ENCODE measurements around the gene PLXNC1. TPM values are rescaled to one million over a fixed set of nuclear protein-coding genes. Genes with fewer than 3 reads are reported as not detected.

The PLXNC1 gene
- total RNA-seq, 1 experiment from 2014 or later, result 0.05 TPM

DNA sequence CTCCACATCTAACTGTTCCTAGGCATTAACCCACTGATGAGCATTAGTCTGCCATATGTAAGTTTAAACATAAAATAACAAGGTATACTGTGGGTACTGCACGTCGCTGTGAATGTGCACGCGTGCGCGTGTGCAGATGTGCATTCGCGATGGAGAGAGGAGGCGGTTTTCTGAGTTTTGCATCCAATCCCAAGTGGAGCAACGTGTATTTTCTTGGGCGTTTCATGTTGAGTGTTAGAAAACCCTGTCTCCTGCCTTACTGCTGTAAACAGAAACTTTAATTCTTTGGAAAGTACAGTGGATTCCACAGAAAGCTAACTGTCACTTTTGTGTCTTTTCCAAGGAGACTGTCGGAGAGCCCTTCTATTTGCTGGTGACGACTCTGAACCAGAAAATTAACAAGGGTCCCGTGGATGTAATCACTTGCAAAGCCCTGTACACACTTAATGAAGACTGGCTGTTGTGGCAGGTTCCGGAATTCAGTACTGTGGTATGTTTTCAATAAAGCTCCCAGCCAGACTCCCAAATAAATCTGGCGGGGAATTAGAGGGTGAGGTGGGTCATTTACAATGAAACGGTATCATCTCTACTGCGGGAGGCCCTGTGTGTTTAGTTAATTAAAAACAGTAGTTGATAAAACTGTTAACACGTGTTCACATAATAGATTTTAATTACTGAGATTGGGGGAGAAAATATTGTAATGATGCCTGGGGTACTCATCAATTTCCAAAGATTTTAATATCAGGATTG is 116.5 kb downstream of the PLXNC1 start:
- DNase-seq (ENCODE audit: low spot score), result no peak

DNA sequence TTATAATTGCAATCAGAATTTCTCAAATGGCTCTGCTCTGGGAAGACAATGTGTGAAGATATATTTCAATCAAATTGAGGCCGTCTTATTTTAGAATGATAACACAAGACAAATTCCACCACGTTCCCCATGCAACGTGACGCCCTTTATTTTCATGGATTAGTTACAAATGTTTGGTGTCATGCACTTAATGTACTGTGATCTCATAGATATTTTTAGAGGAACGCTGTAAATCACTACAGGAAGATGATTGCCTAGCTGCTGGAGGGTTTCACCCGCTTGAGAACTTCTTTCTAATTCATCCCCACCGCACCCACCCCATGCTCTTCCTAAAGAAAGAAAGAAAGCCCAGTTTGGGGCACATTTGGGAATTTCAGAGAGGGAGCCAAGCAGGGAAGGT is 117.2 kb downstream of the PLXNC1 start:
- DNase-seq (ENCODE audit: low spot score), result no peak

DNA sequence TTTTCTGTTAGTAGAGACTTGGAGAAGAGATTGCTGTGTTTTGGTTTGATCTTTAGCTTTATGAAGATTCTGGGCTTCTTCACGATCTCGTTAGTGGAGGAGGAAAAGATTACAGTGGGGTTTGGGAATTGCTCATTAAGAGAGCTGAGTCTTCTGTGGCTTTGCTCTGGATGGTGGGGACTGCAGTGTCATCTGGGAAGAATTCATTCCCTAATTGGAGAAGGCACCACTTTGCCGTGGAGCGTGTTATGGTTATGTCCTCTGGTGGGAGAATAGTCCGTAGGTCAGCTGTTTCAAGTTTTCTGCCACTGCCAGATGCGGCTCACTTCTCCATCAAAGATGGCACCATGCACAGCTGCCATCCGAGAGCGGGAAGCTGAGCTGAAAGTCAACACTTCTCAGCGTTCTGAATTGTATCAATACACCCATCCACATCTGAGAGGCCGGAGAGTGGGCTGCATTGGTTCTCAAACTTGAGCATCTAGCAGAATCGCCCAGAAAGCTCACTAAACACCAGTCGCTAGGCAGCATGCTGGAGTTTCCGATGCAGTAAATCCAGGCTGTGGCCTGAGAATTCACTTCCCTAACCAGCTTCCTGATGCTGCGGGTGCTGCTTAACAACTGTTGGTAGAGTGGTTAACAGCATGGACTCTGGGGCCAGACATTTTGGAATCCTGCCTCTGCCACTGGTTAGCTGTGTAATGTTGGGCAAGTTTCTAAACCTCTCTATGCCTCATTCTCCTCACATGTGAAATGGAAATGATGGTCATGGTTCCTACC is 117.8 kb downstream of the PLXNC1 start:
- DNase-seq (ENCODE audit: low spot score), result no peak

DNA sequence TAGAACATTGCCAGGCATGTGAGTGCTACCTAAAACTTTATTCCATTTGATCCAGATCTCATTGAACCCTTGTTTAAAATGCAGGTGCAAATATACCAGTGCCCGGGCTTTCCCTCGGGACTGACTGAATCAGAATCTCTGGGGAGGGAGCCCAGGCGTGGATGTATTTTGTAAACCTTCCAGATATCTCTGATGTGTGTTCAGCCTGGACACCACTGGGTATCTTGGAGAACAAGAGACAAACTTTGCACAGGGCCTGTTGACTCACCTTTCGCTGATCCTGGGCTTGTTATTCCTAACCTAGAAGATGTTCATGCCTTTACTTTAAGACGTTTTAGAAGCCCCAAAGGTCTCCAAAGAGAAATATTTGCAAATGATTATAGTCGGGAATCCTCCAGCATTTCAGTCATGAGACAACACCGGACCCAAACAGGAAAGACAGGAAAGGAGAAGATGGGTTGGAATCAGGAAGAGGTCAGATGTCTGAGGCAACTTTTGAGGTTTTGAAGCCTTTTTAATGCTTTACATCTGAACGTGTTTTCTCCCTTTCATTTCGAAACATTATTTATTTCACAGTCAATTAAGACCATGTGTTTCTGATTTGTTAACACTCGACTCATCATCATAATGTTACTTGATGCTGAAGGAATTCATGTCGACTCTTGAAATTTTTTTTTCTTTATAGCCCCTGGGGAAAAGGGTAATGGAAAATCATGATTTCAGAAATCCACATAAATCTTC is 118.6 kb downstream of the PLXNC1 start:
- DNase-seq (ENCODE audit: low spot score), result no peak

DNA sequence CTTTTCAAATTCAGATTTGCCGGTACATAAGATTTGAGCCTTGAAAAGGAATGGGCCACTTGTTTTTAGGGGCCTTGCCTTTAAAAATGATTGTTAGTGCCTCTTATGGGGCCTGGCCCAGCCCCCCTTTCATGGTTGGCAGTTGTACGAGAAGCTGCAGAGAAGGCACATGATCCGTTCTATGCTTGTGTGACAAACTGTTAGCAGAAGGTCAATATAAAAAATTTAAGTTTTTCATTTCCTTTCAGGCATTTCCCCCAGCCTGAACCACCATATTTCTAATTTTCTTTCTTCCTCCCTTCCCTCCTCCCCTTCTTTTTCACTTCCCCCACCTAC is 119.1 kb downstream of the PLXNC1 start:
- no peak for DNase-seq (ENCODE audit: low spot score)

DNA sequence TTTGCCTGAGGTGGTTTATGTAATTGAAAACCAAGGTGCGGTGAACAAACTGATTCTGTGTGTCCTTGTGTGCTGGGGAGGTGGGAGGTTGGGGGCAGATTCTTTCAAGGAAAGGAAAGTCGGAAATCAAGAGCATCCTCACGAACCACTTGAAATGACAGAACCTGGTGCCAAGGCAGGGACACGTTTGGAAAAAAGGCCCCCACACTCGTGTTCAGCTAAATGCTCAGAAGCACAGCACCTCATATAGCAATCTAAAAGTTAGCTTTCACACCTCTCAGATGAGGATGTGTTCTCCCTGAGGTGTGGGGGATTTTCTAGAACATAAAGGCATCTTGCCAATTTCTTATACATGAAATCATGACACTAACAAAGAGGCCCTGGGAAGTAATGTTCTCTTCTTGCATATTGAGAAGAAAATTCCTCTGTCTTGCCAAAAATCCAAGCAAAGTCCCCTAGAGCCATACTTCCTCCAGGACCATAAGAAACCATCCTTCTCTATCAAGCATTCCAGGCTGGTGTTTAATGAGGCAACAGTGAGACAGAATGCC is 119.6 kb downstream of the PLXNC1 start:
- DNase-seq (ENCODE audit: low spot score), result no peak

DNA sequence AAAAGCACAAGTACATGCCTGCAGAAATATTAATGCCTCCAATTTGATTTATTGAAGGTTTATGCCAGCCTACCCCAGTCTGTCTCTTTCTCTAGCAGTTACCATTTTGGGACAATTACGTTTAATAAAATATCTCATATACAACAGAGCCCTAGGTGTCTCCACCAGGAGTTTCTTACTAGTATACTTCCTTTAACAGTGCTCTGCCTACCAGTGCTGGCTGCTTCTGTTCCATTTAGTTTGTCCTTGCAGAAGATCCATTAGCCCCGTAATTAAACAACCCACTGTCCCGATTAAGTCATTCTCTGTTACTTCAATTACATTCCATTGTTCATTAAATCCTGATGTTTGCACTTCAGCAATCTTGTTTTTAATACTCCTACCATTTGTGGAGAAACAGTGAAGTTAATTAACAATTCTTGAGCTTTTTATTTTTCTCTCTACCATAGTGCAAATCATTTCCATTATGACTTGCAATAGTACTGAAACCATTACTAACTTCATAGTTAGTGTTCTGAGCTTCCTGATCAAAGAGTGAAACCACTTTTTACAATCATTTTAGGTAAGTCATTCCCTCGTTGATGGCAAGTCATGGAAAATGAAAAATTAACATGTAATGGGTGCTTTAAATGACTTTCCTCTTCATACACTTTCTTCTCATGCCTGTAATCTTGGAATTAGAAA is 121.1 kb downstream of the PLXNC1 start:
- no peak for DNase-seq (ENCODE audit: low spot score)

DNA sequence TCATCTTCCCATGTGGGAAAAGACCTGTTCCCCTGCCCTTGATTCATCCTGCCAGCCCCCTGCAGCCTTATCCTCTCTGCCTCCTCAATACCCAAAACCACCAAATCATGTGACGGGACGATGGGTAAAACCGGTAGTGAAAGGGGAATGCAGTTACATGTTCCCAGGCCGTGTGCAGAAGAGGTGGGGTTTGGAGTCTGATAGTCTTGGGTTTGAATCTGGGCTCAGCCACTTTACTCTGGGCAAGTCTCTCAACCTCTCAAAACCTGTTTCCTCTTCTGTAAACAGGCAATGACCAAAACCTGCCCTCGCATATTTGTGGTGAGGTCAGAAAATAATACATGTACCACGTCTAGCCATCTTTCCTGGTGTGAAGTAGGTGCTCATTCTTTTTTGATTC is 123.0 kb downstream of the PLXNC1 start:
- no peak for DNase-seq (ENCODE audit: low spot score)

DNA sequence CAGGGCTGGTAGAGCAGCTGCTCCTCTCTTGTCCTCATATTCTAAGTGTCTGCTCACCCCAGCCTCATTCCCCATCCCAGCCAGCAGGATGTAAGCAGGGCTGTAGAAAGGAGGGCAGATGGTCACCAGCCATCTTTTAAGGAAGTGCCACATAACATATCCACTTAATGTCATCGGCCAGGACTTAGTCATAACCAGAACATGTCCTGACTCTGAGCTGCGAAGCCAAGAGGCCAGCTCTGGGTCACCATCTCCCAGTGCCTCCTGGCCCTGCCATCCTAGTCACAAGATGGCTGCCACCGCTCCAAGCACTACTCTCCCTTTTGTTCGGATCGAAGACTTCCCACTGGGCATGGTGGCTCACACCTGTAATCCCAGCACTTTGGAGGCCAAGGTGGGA is 123.9 kb downstream of the PLXNC1 start:
- DNase-seq (ENCODE audit: low spot score), result no peak

DNA sequence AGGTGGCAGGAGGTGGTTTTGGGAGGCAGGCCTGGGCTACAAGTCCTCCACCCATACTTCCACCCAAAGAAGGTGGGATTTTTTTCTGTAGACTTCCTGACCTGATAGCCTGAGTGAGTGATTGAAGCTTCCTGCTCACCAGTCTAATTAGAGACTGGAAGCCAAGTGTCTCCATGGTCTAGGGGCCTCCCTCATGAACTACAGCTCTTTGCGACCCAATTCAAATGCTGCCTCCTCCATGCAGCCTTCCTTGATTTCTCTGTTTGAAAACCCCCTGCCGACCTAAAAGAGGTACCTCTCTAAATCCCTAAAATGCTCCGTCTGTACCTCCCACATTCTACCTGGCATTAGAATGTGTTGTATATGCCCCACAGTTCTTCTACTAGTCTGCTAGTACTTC is 124.9 kb downstream of the PLXNC1 start:
- DNase-seq (ENCODE audit: low spot score), result no peak

DNA sequence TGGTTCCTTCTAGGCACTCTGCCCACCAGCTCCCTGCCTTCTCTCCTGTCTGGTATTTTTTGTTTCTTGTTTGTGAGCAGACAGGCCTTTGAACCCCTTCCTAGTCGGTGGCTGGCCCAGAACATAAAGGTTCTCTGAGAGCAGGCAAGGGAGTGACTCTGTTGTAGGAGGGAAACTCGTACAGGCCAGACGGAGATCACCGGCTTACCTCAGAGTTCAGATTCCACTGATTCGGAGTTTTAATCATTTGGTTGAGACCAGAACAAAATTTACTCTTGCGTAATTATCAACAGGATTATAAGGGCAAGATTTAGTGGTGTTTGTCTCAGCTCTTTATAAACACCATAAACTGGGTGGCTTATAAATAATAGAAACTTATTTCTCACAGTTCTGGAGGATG is 128.3 kb downstream of the PLXNC1 start:
- DNase-seq (ENCODE audit: low spot score), result no peak

DNA sequence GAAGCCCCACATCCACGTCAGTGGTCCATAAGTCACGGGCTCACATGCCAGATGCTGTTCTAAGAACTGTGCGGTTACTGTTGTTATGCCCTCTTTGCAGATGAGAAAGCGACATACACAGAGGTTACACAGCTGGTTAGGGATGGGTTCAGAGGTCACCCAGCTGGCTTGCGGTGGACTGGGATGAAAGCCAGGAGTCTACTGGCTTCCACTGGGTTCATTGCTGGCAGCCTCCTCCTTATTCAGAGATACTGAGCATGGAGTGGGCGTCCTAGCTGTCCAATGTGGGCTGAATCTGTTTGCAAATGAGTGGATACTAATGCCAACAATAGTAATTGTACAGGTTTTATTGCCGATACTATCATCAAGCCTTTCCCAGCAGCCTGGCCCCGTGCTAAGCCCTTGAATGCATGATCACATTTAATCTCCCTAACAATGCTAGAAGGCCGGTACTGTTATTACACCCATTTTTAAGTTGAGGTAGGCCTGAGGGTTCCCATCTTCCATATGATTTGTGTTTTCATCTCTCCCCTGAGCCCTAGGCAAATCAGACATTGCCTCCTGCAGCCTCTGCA is 129.1 kb downstream of the PLXNC1 start:
- DNase-seq (ENCODE audit: low spot score), result no peak

DNA sequence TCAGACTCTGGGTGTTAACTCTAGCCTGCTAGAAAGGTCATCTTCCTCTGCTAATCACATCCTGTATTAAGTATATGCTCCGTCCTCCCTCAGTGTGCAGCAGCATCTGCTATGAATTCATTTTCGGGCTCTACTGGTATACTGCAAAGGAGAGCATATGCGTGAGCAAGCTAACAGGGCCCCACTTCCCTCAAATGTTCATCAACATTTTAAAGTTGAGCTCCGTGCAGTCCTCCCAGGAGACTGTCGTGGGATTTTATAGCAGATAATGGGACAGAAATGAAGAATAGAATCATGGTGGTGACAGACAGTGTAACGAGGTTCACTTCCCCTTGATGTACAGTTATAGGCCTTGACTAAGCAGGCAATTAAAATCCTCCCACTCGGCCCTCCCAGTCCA is 131.7 kb downstream of the PLXNC1 start:
- DNase-seq (ENCODE audit: low spot score), result no peak

DNA sequence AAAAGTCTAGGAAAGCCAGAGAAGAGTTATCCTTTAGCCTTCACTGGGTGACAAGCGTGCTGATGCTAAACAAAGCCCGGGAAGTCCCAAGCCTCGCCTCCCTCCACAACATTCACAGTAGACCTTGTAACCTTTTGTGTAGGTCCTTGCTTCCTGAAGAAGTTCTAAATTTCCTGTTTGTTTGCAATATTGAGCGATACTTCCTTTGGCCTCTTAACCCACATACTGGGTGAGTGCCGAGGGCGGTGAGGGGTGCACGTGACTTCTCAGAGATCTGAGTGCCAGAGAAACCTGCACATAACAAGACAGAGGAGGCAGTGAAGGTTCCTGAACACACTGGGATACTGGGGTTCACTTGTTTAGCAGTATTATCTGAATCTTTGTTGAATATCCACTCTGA is 134.3 kb downstream of the PLXNC1 start:
- no peak for DNase-seq (ENCODE audit: low spot score)

DNA sequence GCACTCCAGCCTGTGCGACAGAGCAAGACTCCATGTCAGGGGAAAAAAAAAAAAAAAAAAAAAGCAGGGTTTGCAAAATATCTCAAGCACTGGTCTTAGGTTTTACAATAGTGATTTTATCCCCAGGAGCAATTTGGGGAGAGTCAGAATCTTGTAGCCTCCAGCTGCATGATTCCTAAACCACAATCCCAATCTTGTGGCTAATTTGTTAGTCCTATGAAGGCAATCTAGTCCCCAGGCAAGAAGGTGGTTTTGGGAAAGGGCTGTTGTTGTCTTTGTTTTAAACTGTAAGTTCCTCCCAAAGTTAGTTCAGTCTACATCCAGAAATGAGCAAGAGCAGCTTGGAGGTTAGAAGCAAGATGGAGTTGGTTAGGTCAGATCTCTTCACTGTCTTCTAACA is 135.7 kb downstream of the PLXNC1 start:
- no peak for DNase-seq (ENCODE audit: low spot score)

DNA sequence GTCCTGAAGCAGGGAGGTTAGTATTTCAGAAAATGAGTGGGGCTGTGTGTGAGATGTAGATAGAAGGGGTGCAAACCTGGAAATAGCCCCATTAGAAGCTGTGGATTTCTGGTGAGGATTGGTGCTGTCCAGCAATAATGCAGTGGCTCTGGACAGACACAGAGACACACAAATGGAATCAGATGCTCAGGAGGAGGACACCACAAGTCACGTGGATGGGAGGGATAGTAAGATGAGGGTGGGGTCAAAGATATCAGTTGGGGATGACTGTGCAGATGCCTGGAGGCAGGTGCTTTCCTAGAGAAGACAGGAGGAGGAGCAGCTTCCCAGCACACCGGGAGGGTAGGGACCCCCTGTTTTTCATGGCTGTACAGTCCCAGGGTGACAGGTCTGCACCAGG is 136.5 kb downstream of the PLXNC1 start:
- DNase-seq (ENCODE audit: low spot score), result no peak

DNA sequence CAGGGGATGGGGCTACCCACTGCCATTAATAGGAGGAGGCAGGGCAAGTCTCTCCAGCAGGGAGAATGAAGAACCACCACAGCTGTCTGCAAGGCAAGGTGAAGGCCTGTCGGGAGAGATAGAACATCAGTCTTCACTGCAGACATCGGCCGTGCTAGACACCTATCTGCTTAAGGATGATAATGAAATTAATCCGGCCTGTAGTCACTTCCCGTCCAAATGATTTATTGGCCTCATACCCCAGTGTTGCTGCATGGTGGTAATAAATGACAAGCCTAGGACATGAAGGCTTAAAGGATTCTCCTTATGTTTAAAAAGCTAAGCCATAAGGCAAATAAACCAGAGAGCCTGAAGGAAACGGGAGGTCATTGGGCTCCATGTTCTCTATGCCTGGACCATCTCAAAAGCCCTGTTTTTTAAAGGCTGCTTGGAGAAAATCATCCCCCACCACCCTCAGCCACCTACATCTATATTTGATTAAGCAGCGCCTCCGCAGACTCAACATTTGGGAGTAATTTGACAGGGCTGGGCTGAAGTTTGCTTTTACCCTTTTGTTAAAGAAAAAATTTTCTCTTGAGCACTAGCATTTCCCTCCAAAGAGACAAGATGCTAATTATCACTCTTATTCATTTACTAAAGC is 137.7 kb downstream of the PLXNC1 start:
- DNase-seq (ENCODE audit: low spot score), result no peak

DNA sequence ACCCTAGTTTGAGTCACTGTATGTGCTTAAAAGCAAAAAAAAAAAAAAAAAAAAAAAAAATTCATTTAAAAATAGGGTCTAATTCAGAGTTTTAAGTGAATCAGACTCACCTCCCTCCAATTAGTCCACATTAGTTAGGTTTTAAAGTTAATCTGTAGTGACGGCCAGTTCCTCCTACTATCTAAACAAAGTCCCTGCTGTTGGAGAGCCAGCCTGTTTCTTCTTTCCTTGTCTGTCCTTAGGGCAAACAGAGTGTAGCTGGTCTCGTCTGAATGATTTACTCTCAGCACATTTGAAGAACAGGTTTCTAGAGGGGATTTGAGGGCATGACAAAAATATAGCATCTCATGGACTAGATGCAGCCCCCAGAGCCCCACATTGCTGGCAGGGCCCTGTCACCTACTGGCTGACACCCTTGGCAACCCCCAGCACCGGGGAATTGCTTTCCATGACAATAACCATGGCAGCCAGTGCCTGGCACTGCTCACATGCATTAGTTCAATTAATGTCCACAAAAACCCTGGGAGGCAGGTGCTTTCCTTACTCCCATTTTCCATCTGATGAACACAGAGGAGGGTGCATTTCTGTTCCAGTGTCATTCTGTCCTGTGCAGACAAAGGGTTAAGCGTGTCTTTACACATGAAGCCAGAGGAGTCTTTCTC is 138.3 kb downstream of the PLXNC1 start:
- DNase-seq (ENCODE audit: low spot score), result no peak

DNA sequence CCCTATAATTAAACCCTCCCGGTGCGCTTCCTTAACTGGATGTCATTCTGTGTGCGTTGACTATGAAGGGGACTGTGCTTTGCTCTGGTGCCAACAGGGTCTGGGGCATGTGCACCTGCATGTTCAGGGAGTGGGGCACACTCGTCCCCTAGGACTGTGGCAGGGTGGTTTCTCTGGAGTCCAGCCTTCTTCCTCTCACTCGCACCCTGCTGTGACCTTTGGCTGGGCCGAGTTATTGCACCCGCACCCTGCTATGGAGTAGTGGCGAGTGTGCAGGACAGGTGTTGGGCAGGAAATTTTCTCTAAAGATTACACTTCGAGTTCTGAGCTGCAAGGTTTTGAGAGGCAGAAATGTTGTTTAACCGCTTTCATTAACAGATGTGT is 138.9 kb downstream of the PLXNC1 start:
- DNase-seq (ENCODE audit: low spot score), result no peak
